Osteoblast (primary cell): ENCODE measurements around the gene MARCHF2. TPM values are rescaled to one million over a fixed set of nuclear protein-coding genes. Genes with fewer than 3 reads are reported as not detected.

ENCODE experiments used
- DNase-seq: peaks from one replicate; pipeline ENCODE4 v3.0.0; 2011; ENCODE audit warnings: low spot score, mixed read lengths; ENCODE audit not compliant: insufficient read length; ENCODE audit errors: missing footprints
- H2AFZ ChIP-seq: 2 replicates; pipeline ENCODE4 v1.6.0; 2011; ENCODE audit warnings: mild to moderate bottlenecking, low read length
- H3K27ac ChIP-seq: 2 replicates; pipeline ENCODE4 v1.5.1; 2011; ENCODE audit warnings: mild to moderate bottlenecking, low read depth, low read length, moderate library complexity
- H3K27me3 ChIP-seq: 2 replicates; pipeline ENCODE4 v1.6.0; 2012; ENCODE audit warnings: mild to moderate bottlenecking, control low read depth, inconsistent platforms, low read length, moderate library complexity; ENCODE audit not compliant: insufficient read depth
- H3K36me3 ChIP-seq: 2 replicates; pipeline ENCODE4 v1.5.1; 2011; ENCODE audit warnings: mild to moderate bottlenecking, low read length, control low read depth, moderate library complexity; ENCODE audit not compliant: insufficient read depth
- H3K4me1 ChIP-seq: 2 replicates; pipeline ENCODE4 v1.5.1; 2011; ENCODE audit warnings: mild to moderate bottlenecking, low read length, control low read depth, moderate library complexity; ENCODE audit not compliant: insufficient read depth
- H3K4me2 ChIP-seq: 2 replicates; pipeline ENCODE4 v1.6.0; 2011; ENCODE audit warnings: mild to moderate bottlenecking, low read length; ENCODE audit not compliant: insufficient read depth
- H3K4me3 ChIP-seq: fragments of 200-600 bp; sonication (generic); 3 replicates; pipeline ENCODE4 v1.5.1; 2012; ENCODE audit warnings: mild to moderate bottlenecking, low read length, inconsistent platforms; ENCODE audit not compliant: insufficient read depth
- H3K79me2 ChIP-seq: 2 replicates; pipeline ENCODE4 v1.6.0; 2012; ENCODE audit warnings: mild to moderate bottlenecking, low read length, control low read depth, inconsistent platforms; ENCODE audit not compliant: insufficient read depth
- H3K9me3 ChIP-seq: 2 replicates; pipeline ENCODE4 v1.5.1; 2011; ENCODE audit warnings: low read depth, low read length, control low read depth
- H4K20me1 ChIP-seq: 2 replicates; pipeline ENCODE4 v1.6.0; 2012; ENCODE audit warnings: mild to moderate bottlenecking, low read length, control low read depth; ENCODE audit not compliant: insufficient read depth
- CTCF ChIP-seq: IDR thresholded peaks from 2 replicates; pipeline ENCODE4 v1.5.1; 2011; ENCODE audit warnings: mild to moderate bottlenecking, low read depth, low read length, moderate library complexity; ENCODE audit errors: extremely low read depth
- total RNA-seq: library from RNA; depleted of rRNA; stranded (reverse); fragments of >200 nt; gene quantifications from 2 replicates; pipeline ENCODE4 v1.2.3, GENCODE V29; 2012

The MARCHF2 gene
- total RNA-seq, result 69.8 and 72.5 TPM in 2 replicates

GRCh38 chr19:8412783-8413628, at the start of gene MARCHF2:
MARCHF2 (plus strand) TSS chr19:8413305; CDS start chr19:8421841, 8,536 bp downstream.
- peak; percentile 100 for DNase-seq
- Histone ChIP-seq H3K4me1 (peaks cover 6% of the 10 kb centered on the region), H3K9me3 (no peaks in the 10 kb centered on the region), H3K27me3 (no peaks in the 10 kb centered on the region), H3K79me2 (no peaks in the 10 kb centered on the region), H3K36me3 (no peaks in the 10 kb centered on the region), H3K4me3 (peak within 1 kb of the TSS; percentile 81), H3K27ac (no peak within 1 kb of the TSS), H2AFZ (peak within 1 kb of the TSS; percentile 83), H4K20me1 (no peaks in the 10 kb centered on the region), H3K4me2 (peak within 1 kb of the TSS; percentile 80)
- TF ChIP-seq CTCF, result peak; percentile 47

GRCh38 chr19:8363803-8364771, 49.0 kb upstream of the MARCHF2 start, which contains the start of gene ANGPTL4:
ANGPTL4 (plus strand) TSS chr19:8364155; CDS start chr19:8364322, 167 bp downstream.
- Histone ChIP-seq H3K4me2 (peak within 1 kb of the TSS; percentile 79), H3K9me3 (no peaks in the 10 kb centered on the region), H3K27me3 (no peaks in the 10 kb centered on the region), H3K4me1 (peaks cover 52% of the 10 kb centered on the region), H4K20me1 (peaks cover 20% of the 10 kb centered on the region), H3K36me3 (peaks cover 8% of the 10 kb centered on the region), H3K4me3 (peak within 1 kb of the TSS; percentile 86), H3K27ac (peak within 1 kb of the TSS; percentile 80), H3K79me2 (no peaks in the 10 kb centered on the region), H2AFZ (peak within 1 kb of the TSS; percentile 41)
- peak; percentile 11 for TF ChIP-seq CTCF
- peak; percentile 91 for DNase-seq

- no peak overlapping the region for H3K27ac ChIP-seq
- H3K4me1 ChIP-seq, result peaks cover 52% of the 10 kb centered on the region
- H3K79me2 ChIP-seq, result no peaks in the 10 kb centered on the region
- no peak overlapping the region for H2AFZ ChIP-seq
- peak overlapping the region; percentile 79 for H3K4me2 ChIP-seq
- no peaks in the 10 kb centered on the region for H3K27me3 ChIP-seq
- peaks cover 21% of the 10 kb centered on the region for H4K20me1 ChIP-seq
- DNase-seq, result peak; percentile 85
- H3K9me3 ChIP-seq, result no peaks in the 10 kb centered on the region
- H3K36me3 ChIP-seq, result peaks cover 19% of the 10 kb centered on the region
- TF ChIP-seq CTCF, result no peak
- peak overlapping the region; percentile 55 for H3K4me3 ChIP-seq
Observed at GRCh38 chr19:8366121-8366581, 47.0 kb upstream of the MARCHF2 start.
